Vagina (tissue), 2 donors: ENCODE results near the gene QRICH1.

ENCODE experiments used
- POLR2AphosphoS5 ChIP-seq, 2 donors: sonication (generic); formaldehyde crosslinking; IDR thresholded peaks; one replicate each; pipeline ENCODE4 v1.9.0; 2017; ENCODE audit warnings: antibody characterized with exemption in 2 of 2, mild to moderate bottlenecking in 2 of 2, low read depth in 1 of 2; ENCODE audit not compliant: insufficient read depth in 1 of 2
- TF ChIP-seq, protein P1 (sequence below), 3 experiments: fragments of 450-650 bp in 2 of 3; fragments of 200-600 bp in 1 of 3; sonication (generic) in 1 of 3; IDR thresholded peaks; one replicate each; pipeline ENCODE4 v1.5.1; 2017 to 2019; ENCODE audit warnings: antibody characterized with exemption in 3 of 3, mild to moderate bottlenecking in 2 of 3, moderate library complexity in 2 of 3

DNA sequence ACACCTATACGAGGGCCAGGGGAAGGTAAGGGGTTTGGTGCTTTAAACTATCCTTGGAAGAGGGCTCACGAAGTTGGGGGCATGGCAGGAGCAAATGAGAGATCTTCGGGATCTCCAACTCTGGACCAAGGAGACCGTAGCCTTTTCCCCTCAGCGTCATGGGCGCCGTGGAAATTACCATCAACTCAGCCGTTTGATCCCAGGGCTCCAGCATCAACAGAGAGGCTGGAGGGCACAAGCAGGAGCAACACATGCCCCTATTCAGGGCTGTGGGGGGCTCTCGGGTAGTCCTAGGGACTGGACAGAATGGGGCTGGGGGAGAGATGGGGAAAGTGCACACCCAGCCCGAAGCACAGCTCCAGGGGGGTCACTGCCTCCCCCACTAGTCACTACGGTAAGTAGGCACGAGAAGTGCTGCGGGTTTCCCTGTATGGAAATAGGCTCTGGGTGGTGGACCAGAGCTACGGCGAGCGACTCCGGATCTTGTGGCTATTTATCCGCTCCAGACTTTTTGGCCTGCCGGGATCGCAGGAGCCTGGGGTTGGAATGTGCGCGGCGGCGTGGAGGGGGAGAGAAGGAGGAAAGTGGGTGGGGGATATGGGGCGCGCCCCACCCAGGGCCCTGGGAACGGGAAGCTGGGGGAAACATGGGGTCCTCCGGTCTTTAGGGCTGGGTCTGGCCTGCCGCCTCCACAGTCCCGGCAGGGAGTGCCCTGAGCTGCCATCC, 39.5 kb upstream of the QRICH1 start:
- TF ChIP-seq, protein P1, sequence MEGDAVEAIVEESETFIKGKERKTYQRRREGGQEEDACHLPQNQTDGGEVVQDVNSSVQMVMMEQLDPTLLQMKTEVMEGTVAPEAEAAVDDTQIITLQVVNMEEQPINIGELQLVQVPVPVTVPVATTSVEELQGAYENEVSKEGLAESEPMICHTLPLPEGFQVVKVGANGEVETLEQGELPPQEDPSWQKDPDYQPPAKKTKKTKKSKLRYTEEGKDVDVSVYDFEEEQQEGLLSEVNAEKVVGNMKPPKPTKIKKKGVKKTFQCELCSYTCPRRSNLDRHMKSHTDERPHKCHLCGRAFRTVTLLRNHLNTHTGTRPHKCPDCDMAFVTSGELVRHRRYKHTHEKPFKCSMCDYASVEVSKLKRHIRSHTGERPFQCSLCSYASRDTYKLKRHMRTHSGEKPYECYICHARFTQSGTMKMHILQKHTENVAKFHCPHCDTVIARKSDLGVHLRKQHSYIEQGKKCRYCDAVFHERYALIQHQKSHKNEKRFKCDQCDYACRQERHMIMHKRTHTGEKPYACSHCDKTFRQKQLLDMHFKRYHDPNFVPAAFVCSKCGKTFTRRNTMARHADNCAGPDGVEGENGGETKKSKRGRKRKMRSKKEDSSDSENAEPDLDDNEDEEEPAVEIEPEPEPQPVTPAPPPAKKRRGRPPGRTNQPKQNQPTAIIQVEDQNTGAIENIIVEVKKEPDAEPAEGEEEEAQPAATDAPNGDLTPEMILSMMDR (IDR thresholded peaks at IDR 0.05), result no peak
- TF ChIP-seq POLR2AphosphoS5 (IDR thresholded peaks at IDR 0.05; ENCODE audit: insufficient read depth in 1 of 2, low read depth in 1 of 2), result peak; percentile 43 to 52
